SK-N-SH treated with all-trans-retinoic acid at 6 μM for 48 hours (cell line): ENCODE data around the gene FHOD1.

Source experiments
- ATAC-seq: fragments of 200-7000 bp; cut with Tn5 transposase; 3 replicates; pipeline ENCODE4 v1.9.1; 2020; ENCODE audit warnings: mild to moderate bottlenecking, moderate library complexity
- ARNTL ChIP-seq: fragments of 450-650 bp; formaldehyde crosslinking; IDR thresholded peaks from 2 replicates; pipeline ENCODE4 v1.5.0; 2020; ENCODE audit warnings: low read depth, mild to moderate bottlenecking, moderate library complexity, borderline replicate concordance
- BACH2 ChIP-seq: fragments of 250-450 bp; sonication (Bioruptor Pico); IDR thresholded peaks from 2 replicates; pipeline ENCODE4 v1.9.0; 2021; ENCODE audit warnings: mild to moderate bottlenecking, borderline replicate concordance
- CSDC2 ChIP-seq: fragments of 250-450 bp; sonication (Bioruptor Pico); IDR thresholded peaks from 2 replicates; pipeline ENCODE4 v1.5.0; 2020; ENCODE audit warnings: mild to moderate bottlenecking, moderate library complexity
- ESRRG ChIP-seq: fragments of 250-450 bp; sonication (Bioruptor Pico); IDR thresholded peaks from 2 replicates; pipeline ENCODE4 v1.6.1; 2021; ENCODE audit warnings: mild to moderate bottlenecking
- GLIS3 ChIP-seq: fragments of 250-450 bp; sonication (Bioruptor Pico); IDR thresholded peaks from 2 replicates; pipeline ENCODE4 v1.5.0; 2020; ENCODE audit warnings: mild to moderate bottlenecking, moderate library complexity
- ISL1 ChIP-seq: fragments of 250-450 bp; sonication (Bioruptor Pico); IDR thresholded peaks from 2 replicates; pipeline ENCODE4 v2.1.2; 2022; ENCODE audit warnings: mild to moderate bottlenecking, moderate library complexity
- OSR1 ChIP-seq: fragments of 250-450 bp; sonication (Bioruptor Pico); IDR thresholded peaks from 2 replicates; pipeline ENCODE4 v1.8.0; 2022; ENCODE audit warnings: moderate library complexity, mild to moderate bottlenecking, inconsistent platforms
- PPARA ChIP-seq: fragments of 250-450 bp; sonication (Bioruptor Pico); IDR thresholded peaks from 2 replicates; pipeline ENCODE4 v1.5.0; 2020; ENCODE audit warnings: mild to moderate bottlenecking, borderline replicate concordance
- RARB ChIP-seq: fragments of 250-450 bp; sonication (Bioruptor Pico); IDR thresholded peaks from 2 replicates; pipeline ENCODE4 v1.8.0; 2021; ENCODE audit warnings: mild to moderate bottlenecking, moderate library complexity
- SNAI2 ChIP-seq: fragments of 250-450 bp; sonication (Bioruptor Pico); IDR thresholded peaks from 2 replicates; pipeline ENCODE4 v1.5.0; 2020; ENCODE audit warnings: mild to moderate bottlenecking, moderate library complexity
- TCF4 ChIP-seq: fragments of 250-450 bp; sonication (Bioruptor Pico); IDR thresholded peaks from 2 replicates; pipeline ENCODE4 v1.8.0; 2021; ENCODE audit warnings: mild to moderate bottlenecking, moderate library complexity, borderline replicate concordance
- TOX ChIP-seq: fragments of 250-450 bp; sonication (Bioruptor Pico); IDR thresholded peaks from 2 replicates; pipeline ENCODE4 v1.8.0; 2021; ENCODE audit warnings: mild to moderate bottlenecking, moderate library complexity, borderline replicate concordance
- ZC3H10 ChIP-seq: fragments of 250-450 bp; sonication (Bioruptor Pico); IDR thresholded peaks from 2 replicates; pipeline ENCODE4 v1.5.1; 2021; ENCODE audit warnings: mild to moderate bottlenecking, moderate library complexity
- ZFP3 ChIP-seq: fragments of 250-450 bp; sonication (Bioruptor Pico); IDR thresholded peaks from 2 replicates; pipeline ENCODE4 v1.5.0; 2020; ENCODE audit warnings: mild to moderate bottlenecking, moderate library complexity
- ZFP30 ChIP-seq: fragments of 450-650 bp; formaldehyde crosslinking; IDR thresholded peaks from 2 replicates; pipeline ENCODE4 v1.5.0; 2022; ENCODE audit warnings: mild to moderate bottlenecking, moderate library complexity
- ZNF565 ChIP-seq: fragments of 450-650 bp; formaldehyde crosslinking; conservative IDR thresholded peaks from 2 replicates; pipeline ENCODE4 v1.5.0; 2020; ENCODE audit warnings: low read depth, mild to moderate bottlenecking, moderate library complexity
- ZNF70 ChIP-seq: fragments of 450-650 bp; formaldehyde crosslinking; IDR thresholded peaks from 2 replicates; pipeline ENCODE4 v1.5.0; 2020; ENCODE audit warnings: mild to moderate bottlenecking, moderate library complexity
- ZNF8 ChIP-seq: fragments of 450-650 bp; formaldehyde crosslinking; IDR thresholded peaks from 2 replicates; pipeline ENCODE4 v1.5.0; 2020; ENCODE audit warnings: mild to moderate bottlenecking, moderate library complexity
- TF ChIP-seq, protein P1 (sequence below): fragments of 250-450 bp; sonication (Bioruptor Pico); IDR thresholded peaks from 2 replicates; pipeline ENCODE4 v1.5.0; 2020; ENCODE audit warnings: mild to moderate bottlenecking, moderate library complexity
- TF ChIP-seq, protein P2 (sequence below): fragments of 250-450 bp; sonication (Bioruptor Pico); IDR thresholded peaks from 2 replicates; pipeline ENCODE4 v1.8.0; 2020; ENCODE audit warnings: mild to moderate bottlenecking, moderate library complexity, borderline replicate concordance
- TF ChIP-seq, protein P3 (sequence below): fragments of 250-450 bp; sonication (Bioruptor Pico); IDR thresholded peaks from 2 replicates; pipeline ENCODE4 v1.5.1; 2020; ENCODE audit warnings: low read depth, mild to moderate bottlenecking, moderate library complexity
- TF ChIP-seq, protein P4 (sequence below): fragments of 250-450 bp; sonication (Bioruptor Pico); IDR thresholded peaks from 2 replicates; pipeline ENCODE4 v1.5.1; 2021; ENCODE audit warnings: mild to moderate bottlenecking, moderate library complexity

FHOD1 gene

DNA sequence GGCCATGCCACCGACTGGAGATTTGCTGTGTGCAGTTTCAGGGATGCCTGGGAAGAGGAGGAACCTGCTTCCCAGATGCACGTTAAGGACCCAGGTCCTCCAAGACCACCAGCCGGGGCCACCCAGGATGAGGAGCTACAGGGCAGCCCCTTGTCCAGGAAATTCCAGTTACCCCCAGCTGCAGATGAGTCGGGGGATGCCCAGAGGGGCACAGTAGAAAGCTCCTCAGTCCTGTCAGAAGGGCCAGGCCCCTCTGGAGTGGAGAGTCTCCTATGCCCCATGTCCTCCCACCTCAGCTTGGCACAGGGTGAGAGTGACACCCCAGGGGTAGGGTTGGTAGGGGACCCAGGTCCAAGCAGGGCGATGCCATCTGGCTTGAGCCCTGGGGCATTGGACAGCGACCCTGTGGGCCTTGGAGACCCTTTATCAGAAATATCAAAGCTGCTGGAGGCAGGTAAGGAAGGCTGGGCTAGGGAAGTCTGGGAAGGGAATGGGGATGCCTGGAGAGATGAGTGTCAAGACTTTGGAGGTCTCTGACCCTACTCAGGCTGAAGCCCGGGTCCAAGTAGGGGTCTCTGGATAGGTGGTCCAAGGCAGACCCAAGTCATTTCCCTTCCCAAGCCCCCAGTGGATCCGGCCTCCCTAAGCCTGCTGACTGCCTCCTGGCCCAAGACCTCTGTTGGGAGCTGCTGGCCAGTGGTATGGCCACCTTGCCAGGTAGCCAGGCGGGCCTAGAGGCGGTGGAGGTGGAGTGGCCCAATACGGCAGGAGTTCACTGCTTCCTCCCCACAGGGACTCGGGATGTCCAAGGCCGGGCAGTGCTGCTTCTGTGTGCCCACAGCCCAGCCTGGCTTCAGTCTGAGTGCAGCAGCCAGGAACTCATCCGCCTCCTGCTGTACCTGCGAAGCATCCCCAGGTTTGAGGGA is 33.1 kb upstream of the FHOD1 start (continued):
- TF ChIP-seq, protein P1, sequence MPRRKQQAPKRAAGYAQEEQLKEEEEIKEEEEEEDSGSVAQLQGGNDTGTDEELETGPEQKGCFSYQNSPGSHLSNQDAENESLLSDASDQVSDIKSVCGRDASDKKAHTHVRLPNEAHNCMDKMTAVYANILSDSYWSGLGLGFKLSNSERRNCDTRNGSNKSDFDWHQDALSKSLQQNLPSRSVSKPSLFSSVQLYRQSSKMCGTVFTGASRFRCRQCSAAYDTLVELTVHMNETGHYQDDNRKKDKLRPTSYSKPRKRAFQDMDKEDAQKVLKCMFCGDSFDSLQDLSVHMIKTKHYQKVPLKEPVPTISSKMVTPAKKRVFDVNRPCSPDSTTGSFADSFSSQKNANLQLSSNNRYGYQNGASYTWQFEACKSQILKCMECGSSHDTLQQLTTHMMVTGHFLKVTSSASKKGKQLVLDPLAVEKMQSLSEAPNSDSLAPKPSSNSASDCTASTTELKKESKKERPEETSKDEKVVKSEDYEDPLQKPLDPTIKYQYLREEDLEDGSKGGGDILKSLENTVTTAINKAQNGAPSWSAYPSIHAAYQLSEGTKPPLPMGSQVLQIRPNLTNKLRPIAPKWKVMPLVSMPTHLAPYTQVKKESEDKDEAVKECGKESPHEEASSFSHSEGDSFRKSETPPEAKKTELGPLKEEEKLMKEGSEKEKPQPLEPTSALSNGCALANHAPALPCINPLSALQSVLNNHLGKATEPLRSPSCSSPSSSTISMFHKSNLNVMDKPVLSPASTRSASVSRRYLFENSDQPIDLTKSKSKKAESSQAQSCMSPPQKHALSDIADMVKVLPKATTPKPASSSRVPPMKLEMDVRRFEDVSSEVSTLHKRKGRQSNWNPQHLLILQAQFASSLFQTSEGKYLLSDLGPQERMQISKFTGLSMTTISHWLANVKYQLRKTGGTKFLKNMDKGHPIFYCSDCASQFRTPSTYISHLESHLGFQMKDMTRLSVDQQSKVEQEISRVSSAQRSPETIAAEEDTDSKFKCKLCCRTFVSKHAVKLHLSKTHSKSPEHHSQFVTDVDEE (CRISPR knock-in tag), result no peak
- TF ChIP-seq ISL1 (CRISPR knock-in tag), result no peak
- TF ChIP-seq ESRRG (CRISPR knock-in tag), result no peak
- no peak for TF ChIP-seq SNAI2 (CRISPR knock-in tag)
- TF ChIP-seq TCF4 (CRISPR knock-in tag), result no peak
- TF ChIP-seq GLIS3 (CRISPR knock-in tag), result no peak
- no peak for TF ChIP-seq ZNF565 (CRISPR knock-in tag)
- TF ChIP-seq RARB (CRISPR knock-in tag), result no peak
- no peak for TF ChIP-seq ZC3H10 (CRISPR knock-in tag)

DNA sequence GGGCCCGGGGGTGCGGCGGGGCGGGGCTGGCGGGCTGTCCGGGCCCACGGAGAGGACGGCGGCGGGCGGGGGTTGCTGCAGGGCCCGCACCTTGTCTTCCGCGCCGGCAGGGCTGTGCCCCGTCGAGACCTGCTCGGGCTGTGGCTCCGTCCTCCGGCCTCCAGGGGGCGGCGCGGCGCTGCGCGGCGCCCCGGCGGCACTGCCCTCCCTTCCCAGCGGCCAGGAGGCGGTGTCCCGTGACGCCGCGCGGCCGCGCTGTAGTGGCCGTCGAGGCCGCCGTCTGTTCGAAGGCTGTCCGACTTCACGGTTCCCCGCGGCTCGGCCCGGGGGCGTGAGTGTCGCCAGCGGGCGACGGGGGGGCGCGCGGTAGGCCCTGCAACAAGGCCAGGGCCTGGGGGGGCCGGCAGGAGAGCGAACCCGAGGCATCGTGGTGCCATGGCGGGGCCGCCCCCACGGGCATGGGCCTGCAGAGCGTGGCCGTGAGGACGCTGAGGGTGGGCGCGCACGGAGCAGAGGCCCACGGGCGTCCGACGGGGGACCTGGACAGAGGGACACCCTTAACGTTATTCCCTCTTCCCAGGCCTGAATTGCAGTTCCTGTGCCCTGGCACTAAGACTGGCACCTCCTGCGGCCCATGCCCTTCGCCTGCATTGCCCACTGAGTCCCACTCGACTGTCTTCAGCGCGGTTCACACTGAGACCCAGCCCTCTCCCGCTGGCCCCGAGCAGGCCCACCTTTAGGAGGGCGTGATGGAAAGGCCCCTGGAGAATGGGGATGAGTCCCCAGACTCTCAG is 32.2 kb upstream of the FHOD1 start, which contains the start of gene PLEKHG4:
Gene PLEKHG4, plus strand, starts transcription at position 237 of the 794 bp plus-strand sequence. Its CDS starts 513 bp downstream, at position 750.
- peak; percentile 82 for ATAC-seq
- TF ChIP-seq SNAI2 (CRISPR knock-in tag), result peak; percentile 62; the same call in 1 of the 2 replicates
- TF ChIP-seq ZNF565 (CRISPR knock-in tag), result no peak
- no peak for TF ChIP-seq TCF4 (CRISPR knock-in tag)
- no peak for TF ChIP-seq ARNTL (CRISPR knock-in tag)
- no peak for TF ChIP-seq ZFP30 (CRISPR knock-in tag)
- no peak for TF ChIP-seq ZC3H10 (CRISPR knock-in tag)
- TF ChIP-seq, protein P2, sequence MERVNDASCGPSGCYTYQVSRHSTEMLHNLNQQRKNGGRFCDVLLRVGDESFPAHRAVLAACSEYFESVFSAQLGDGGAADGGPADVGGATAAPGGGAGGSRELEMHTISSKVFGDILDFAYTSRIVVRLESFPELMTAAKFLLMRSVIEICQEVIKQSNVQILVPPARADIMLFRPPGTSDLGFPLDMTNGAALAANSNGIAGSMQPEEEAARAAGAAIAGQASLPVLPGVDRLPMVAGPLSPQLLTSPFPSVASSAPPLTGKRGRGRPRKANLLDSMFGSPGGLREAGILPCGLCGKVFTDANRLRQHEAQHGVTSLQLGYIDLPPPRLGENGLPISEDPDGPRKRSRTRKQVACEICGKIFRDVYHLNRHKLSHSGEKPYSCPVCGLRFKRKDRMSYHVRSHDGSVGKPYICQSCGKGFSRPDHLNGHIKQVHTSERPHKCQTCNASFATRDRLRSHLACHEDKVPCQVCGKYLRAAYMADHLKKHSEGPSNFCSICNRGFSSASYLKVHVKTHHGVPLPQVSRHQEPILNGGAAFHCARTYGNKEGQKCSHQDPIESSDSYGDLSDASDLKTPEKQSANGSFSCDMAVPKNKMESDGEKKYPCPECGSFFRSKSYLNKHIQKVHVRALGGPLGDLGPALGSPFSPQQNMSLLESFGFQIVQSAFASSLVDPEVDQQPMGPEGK, result no peak
- no peak for TF ChIP-seq ZNF70 (CRISPR knock-in tag)
- no peak for TF ChIP-seq OSR1 (CRISPR knock-in tag)
- no peak for TF ChIP-seq ZNF8 (CRISPR knock-in tag)
- TF ChIP-seq ZFP3 (CRISPR knock-in tag), result peak; percentile 40; the same call in 1 of the 2 replicates
- TF ChIP-seq PPARA (CRISPR knock-in tag), result no peak
- TF ChIP-seq ESRRG (CRISPR knock-in tag), result no peak
- TF ChIP-seq TOX (CRISPR knock-in tag), result no peak

DNA sequence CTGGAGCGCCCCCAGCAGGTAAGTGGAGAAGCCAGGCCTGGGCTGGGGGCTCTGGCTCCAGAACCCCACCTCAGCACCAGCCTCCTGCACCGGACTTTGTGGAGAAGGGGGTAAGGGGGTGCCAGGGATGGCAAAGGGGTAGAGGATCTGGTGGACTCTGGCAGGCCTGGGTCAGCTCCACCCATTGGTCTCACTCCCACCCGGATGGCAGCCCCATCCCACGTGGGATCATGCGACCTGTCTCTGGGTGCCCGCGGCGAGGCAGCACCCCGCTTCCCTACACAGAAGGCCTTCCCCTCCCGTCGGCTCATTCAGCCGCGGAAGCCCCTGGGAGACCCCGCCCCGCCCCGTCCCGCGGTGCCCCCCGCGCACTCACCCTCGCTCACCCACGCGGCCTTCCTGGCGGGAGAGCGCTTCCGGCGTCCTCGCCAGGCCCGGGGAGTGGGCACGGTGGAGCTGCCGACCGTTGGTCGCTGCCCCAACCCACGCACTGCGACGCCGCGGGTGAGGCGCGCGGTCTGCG is 31.6 kb upstream of the FHOD1 start:
- no peak for TF ChIP-seq CSDC2
- no peak for TF ChIP-seq BACH2 (CRISPR knock-in tag)
- no peak for TF ChIP-seq ARNTL (CRISPR knock-in tag)
- TF ChIP-seq, protein P3, sequence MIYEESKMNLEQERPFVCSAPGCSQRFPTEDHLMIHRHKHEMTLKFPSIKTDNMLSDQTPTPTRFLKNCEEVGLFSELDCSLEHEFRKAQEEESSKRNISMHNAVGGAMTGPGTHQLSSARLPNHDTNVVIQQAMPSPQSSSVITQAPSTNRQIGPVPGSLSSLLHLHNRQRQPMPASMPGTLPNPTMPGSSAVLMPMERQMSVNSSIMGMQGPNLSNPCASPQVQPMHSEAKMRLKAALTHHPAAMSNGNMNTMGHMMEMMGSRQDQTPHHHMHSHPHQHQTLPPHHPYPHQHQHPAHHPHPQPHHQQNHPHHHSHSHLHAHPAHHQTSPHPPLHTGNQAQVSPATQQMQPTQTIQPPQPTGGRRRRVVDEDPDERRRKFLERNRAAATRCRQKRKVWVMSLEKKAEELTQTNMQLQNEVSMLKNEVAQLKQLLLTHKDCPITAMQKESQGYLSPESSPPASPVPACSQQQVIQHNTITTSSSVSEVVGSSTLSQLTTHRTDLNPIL, result no peak
- no peak for TF ChIP-seq ZNF565 (CRISPR knock-in tag)
- no peak for TF ChIP-seq ZNF8 (CRISPR knock-in tag)
- no peak for TF ChIP-seq PPARA (CRISPR knock-in tag)
- TF ChIP-seq, protein P4, sequence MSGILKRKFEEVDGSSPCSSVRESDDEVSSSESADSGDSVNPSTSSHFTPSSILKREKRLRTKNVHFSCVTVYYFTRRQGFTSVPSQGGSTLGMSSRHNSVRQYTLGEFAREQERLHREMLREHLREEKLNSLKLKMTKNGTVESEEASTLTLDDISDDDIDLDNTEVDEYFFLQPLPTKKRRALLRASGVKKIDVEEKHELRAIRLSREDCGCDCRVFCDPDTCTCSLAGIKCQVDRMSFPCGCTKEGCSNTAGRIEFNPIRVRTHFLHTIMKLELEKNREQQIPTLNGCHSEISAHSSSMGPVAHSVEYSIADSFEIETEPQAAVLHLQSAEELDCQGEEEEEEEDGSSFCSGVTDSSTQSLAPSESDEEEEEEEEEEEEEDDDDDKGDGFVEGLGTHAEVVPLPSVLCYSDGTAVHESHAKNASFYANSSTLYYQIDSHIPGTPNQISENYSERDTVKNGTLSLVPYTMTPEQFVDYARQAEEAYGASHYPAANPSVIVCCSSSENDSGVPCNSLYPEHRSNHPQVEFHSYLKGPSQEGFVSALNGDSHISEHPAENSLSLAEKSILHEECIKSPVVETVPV (CRISPR knock-in tag), result no peak
- TF ChIP-seq ZFP3 (CRISPR knock-in tag), result no peak
- TF ChIP-seq SNAI2 (CRISPR knock-in tag), result no peak
- TF ChIP-seq GLIS3 (CRISPR knock-in tag), result no peak
- TF ChIP-seq ISL1 (CRISPR knock-in tag), result no peak
- peak; percentile 42 for ATAC-seq
